Measurements from ENCODE around the gene AIFM3. TPM values are rescaled to one million over a fixed set of nuclear protein-coding genes. Genes with fewer than 3 reads are reported as not detected.
"Not testable (repeated sequence)": the region's sequence is repeated elsewhere in the genome, so short reads cannot be mapped to it uniquely, and the experiment has no call there.

AIFM3 gene, protein sequence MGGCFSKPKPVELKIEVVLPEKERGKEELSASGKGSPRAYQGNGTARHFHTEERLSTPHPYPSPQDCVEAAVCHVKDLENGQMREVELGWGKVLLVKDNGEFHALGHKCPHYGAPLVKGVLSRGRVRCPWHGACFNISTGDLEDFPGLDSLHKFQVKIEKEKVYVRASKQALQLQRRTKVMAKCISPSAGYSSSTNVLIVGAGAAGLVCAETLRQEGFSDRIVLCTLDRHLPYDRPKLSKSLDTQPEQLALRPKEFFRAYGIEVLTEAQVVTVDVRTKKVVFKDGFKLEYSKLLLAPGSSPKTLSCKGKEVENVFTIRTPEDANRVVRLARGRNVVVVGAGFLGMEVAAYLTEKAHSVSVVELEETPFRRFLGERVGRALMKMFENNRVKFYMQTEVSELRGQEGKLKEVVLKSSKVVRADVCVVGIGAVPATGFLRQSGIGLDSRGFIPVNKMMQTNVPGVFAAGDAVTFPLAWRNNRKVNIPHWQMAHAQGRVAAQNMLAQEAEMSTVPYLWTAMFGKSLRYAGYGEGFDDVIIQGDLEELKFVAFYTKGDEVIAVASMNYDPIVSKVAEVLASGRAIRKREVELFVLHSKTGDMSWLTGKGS
- polyA plus RNA-seq (ENCODE audit: insufficient read length): 0.45 TPM

DNA sequence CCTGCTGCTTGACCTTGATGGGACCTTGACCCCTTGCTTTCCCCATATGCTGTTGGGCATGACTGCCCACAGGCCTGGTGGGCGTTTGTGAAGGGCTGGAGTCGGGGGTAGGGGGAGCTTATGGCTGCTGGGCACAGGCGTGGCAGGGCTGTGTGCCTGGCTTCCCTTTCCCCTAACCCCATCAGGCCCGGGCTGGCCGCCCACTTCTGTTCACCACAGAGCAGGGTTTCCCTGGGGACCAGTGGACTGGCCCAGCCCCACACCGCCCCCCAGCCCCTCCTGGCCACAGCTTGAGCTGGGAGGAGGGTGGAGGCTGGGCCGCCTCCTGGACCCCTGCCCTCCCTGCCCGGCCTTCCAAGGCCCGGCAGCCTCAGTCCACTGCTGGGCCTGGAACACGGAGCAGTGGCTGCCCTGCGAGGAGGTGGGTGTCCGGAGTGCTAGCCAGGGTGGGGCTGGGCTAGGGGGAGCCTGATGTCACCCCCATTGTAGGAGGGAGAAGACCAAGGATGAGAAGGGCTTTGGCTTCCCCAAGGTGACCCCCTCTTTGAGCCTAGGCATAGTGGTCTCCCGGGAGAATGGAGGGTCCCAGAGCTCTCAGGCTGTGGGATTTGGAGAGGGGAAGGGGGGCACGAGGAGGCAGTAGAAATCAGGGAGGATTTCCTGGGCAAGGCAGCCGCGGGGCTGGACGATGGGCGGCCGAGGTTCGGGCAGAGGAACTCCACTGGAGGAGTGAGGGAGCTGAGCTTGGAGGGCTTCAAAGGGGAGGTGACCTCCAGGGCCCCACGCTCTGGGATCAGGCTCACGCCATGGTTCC is at the start of gene AIFM3:
AIFM3 (plus strand) TSS at position 373 of the 814 bp plus-strand sequence. CDS start 690 bp downstream, outside the sequence.
- DNase-seq: no peak

DNA sequence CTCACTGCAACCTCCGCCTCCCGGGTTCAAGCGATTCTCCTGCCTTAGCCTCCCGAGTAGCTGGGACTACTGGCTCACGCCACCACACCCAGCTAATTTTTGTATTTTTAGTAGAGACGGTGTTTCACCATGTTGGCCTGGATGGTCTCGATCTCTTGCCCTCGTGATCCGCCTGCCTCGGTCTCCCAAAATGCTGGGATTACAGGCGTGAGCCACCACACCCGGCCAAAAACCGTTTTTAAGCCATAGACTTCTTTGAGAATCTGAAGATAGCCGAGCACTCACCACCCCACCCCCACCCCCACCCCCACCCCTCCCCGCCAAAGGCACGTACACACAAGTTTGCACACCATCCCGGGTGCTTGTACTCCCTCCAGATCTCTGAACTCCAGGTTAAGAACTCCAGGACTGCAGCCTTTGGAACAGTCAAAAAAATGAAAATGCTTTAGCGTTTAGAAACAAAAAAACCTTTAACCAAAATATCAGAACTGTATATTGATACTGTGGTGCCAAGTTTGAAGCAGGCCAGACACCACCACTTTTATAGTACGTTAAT is 48.3 kb upstream of the AIFM3 start:
- DNase-seq: no peak

DNA sequence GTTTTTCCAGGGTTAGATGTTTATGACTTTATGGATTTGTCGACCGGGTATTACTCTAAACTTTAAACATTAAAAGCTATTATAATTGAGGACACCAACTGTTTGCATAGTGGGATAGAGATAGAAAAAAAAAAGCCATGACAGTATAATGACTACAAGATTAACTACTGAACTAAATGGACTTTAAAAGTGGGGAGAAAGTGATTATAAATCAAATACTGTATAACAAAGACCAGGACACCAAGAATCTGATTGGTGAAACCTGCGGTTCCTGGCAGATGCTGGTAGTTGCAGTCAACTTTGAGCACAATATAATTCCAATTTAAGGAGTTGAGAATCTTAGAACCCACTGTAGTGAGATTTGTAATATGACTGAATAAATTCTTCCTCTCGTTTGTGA is 47.3 kb upstream of the AIFM3 start:
- DNase-seq: no peak

DNA sequence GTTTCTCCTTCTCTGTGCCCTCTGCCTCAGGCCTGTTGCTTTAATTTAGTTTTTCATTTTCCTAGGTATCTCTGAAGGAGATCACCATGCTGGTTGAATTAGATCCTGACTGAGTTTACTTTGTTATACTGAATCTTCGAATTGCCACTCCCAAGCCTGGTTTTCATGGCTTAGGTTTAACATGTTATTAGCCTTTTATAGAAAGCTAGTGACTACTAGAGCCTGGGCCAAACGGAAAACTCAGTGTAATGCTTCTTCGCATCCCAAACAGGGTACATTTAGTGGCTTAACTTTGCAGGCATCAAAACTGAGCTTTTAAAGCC is 46.2 kb upstream of the AIFM3 start:
- DNase-seq: no peak

DNA sequence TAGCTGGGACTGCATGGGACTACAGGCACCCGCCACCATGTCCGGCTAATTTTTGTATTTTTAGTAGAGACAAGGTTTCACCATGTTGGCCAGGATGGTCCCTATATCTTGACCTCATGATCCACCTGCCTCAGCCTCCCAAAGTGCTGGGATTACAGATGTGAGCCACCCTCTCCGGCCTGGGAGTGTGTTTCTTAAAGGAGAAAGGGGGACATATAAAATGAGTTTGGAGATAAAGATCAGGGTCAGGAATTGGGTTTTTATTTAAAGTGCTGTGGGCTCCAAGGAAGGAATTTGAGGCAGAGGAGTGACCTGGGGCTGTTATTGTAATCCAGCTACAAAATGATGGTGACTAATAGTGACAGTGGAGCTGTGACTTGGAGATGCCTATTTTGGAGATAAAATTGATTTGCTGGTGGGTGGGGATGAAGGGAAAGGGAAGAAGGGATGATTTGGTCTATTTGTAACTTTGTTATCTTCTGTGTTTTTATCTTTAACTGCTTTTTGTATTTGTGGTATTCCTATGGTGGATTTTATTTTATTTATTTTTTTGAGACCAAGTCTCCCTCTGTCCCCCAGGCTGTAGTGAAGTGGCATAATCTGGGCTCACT is 44.8 kb upstream of the AIFM3 start:
- no peak for DNase-seq

DNA sequence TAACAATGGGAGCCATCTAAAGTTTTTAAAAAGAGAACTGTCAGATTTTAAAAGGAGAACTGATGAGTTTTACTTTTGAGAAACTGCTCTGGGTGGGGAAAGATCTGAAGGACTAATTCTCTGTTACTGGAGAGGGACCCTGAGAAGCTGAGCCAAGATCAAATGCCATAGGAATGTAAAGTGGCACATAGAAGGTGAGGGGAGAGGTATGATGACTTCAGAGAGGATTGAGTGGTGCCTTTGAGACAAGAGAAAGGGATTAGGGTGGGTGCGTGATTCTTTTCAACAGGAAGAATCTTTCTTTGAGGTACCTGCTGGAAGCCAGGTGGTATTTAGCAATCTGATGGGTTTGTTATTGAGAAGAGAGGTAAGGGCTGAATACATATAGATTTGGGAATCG is 40.8 kb upstream of the AIFM3 start:
- no peak for DNase-seq

DNA sequence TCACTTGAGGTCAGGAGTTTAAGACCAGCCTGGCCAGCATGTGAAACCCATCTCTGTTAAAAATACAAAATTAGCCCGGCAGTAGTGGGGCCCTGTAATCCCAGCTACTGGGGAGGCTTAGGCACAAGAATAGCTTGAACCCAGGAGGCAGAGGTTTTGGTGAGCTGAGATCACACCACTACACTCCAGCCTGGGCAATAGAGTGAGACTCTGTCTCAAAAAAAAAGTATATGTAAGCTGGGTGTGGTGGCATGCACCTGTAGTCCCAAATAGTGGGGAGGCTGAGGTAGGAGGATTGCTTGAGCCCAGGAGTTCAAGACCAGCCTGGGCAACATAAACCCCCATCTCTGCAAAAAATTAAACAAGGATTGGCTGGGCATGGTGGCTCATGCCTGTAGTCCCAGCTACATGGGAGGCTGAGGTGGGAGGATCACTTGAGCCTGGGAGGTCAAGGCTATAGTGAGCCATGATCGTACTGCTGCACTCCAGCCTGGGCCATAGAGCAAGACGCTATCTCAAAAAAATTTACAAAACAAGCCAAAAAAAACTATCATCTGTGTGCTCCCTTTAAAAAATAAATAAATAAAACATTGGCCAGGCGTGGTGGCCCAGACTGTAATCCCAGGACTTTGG is 39.0 kb upstream of the AIFM3 start:
- no peak for DNase-seq

DNA sequence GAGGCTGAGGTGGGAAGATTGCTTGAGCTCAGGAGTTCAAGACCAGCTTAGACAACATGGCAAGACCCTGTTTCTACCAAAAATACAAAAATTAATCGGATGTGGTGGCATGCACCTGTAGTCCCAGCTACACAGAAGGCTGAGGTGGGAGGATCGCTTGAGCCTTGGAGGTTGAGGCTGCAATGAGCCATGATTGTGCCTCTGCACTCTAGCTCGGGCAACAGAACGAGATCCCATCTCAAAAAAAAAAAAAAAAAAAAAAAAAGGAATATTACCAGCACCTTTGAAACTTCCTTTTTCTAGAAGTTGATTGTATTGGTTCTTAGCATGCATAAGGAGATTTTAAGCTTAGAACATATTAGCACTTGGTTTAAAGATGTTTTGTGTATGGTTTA is 38.5 kb upstream of the AIFM3 start:
- DNase-seq: no peak

DNA sequence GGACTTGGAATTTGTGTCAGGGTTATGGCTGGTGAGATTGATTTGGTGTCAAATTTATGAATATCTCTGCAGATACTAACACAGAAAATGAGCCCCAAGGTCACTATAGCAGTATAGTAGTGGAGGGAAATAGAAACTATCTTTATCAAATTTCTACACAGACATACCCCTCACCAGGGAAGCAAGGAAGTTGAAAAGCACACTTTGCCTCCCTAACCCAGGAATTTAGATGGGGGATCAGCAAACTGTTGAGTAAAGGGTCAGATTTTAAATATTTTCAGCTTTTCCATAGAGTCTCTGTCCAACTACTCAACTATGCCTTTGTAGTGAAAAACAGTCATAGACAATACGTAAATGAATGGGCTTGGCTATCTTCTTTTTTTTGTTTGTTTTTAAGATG is 37.1 kb upstream of the AIFM3 start:
- DNase-seq: no peak

DNA sequence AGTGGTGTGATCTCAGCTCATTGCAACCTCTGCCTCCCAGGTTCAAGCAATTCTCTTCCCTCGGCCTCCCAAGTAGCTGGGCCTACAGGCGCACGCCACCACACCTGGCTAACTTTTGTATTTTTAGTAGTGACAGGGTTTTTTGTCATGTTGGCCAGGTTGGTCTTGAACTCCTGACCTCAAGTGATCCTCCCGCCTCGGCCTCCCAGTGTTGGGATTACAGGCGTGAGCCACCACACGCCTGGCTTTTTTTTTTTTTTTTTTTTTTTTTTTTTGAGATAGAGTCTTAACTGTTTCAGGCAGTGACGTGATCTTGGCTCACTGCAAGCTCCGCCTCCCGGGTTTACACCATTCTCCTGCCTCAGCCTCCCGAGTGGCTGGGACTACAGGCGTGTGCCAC is 36.6 kb upstream of the AIFM3 start:
- DNase-seq: not testable (repeated sequence)

DNA sequence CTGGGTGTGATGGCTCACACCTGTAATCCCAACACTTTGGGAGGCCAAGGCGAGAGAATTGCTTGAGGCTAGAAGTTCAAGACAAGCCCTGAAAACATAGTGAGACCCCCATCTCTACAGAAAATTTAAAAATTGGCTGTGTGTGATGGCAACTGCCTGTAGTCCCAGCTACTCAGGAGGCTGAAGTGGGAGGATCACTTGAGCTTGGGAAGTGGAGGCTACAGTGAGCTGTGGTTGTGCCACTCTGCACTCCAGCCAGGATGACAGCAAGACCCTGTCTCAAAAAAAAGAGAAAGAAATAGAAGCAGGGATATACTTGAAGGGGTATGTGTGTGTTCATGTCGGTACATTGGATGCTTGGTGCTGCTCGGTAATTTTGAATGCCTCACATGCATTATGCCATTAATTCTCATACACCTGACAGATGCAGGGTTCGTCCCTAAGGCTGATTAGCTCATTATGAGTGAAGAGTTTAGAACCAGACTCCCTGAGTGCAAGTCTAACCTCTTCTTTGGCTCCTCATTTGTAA is 35.9 kb upstream of the AIFM3 start:
- no peak for DNase-seq

DNA sequence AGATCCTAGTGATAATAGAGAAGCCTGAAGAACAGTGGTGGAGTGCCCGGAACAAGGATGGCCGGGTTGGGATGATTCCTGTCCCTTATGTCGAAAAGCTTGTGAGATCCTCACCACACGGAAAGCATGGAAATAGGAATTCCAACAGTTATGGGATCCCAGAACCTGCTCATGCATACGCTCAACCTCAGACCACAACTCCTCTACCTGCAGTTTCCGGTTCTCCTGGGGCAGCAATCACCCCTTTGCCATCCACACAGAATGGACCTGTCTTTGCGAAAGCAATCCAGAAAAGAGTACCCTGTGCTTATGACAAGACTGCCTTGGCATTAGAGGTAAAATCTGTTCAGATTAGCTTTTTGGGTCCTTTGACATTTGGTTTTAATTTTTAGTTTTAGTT is 33.1 kb upstream of the AIFM3 start:
- no peak for DNase-seq

DNA sequence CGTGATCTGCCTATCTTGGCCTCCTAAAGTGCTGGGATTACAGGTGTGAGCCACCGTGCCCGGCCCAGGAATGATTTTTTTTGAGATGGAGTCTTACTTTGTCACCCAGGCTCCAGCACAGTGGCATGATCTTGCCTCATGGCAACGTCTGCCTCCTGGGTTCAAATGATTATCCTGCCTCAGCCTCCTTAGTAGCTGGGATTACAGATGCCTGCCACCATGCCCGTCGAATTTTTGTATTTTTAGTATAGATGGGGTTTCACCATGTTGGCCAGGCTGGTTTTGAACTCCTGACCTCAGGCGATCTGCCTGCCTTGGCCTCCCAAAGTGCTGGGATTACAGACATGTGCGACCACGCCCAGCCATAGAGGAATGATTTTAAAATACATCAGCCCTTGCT is 32.0 kb upstream of the AIFM3 start:
- not testable (repeated sequence) for DNase-seq

DNA sequence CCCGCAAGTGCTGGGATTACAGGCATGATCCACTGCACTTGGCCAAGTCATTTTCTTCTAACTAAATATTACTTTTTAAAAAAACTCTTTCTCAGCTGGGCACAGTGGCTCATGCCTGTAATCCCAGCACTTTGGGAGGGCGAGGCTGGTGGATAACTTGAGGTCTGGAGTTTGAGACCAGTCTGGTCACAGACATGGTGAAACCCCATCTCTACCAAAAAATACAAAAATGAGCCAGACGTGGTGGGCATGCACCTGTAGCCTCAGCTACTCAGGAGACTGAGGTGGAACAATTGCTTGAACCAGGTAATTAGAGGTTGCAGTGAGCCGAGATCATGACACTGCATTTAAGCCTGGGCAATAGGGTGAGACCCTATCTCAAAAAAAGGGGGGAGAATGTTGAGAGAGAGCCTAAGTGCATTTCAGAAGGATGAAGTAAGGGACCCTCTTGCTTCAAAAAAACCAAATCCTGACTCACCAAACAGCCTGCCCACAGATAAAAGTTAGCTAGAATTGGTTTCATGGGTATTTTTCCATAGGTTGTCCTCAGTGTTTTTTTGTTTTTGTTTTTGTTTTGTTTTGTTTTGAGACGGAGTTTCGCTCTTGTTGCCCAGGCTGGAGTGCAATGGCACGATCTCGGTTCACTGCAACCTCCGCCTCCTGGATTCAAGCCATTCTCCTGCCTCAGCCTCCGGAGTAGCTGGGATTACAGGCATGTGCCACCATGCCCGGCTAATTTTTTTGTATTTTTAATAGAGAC is 31.1 kb upstream of the AIFM3 start:
- not testable (repeated sequence) for DNase-seq

DNA sequence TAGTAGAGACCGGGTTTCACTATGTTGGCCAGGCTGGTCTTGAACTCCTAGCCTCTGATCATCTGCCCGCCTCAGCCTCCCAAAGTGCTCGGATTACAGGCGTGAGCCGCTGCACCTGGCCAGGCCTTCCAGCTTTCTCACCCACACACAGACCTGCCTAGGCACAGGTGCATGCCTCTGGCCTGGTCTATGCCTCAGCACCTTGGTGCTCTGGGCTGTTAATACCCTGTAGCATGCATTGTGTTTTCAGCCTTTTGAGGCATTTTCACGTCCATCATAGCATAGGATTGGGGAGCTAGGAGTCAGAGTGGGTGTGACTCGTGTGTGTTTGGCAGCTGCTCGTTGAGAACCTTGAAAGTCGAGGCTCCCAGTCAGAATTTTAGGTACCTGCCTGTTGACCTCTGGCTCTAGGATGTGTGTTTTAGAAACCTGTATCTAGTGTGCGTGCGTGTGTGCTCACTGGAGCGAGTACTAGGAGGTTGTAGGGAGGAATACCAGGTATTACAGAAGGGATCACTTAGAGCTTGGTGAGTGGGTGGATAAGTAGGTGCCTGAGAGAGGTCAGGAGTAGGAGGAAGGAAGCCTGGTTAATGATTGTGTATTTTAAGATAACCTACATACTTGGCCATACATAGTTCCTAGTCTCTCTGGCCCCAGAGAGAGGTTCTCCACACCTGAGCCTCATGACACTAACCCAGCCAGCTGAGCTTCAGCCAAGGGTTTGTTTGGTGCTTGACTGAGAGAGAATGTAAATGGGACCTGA is 29.8 kb upstream of the AIFM3 start:
- DNase-seq: no peak

DNA sequence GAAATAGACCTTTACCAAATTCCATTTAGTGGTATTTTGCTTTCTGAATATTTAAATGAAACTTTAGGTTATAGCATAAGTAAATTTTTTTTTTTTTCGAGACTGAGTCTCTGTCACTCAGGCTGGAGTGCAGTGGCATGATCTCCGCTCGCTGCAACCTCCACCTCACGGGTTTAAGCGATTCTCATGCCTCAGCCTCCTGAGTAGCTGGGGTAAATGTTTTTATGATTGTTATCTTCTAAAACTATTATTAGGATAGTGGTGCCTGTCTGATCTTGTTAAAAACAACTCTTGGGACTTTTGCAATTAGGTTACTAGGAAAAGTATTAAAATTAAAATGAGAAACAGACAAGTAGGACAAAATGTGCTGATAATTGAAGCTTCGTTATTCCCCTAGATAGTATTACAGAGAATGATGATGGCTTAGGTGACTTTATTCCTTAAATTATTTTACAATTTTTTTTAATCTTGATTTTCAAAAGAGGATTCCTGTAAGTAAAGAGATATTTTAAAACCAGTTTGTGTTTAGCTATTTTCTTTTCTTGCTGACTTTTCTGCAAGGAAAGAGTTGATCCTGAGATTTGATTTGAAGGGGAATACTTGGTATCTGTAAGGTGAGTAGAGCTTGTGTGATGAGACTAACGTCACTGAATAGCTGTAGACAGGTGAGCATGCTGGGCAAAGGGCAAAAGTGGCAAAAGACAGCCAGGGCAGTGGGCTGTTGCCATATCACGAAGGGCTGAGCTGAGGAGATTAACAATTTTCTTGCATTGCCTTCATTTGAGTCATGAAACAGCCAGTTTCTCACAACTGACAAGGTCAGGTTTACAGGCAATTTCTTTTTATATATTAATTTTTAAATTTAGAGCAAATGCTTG is 29.0 kb upstream of the AIFM3 start:
- no peak for DNase-seq

DNA sequence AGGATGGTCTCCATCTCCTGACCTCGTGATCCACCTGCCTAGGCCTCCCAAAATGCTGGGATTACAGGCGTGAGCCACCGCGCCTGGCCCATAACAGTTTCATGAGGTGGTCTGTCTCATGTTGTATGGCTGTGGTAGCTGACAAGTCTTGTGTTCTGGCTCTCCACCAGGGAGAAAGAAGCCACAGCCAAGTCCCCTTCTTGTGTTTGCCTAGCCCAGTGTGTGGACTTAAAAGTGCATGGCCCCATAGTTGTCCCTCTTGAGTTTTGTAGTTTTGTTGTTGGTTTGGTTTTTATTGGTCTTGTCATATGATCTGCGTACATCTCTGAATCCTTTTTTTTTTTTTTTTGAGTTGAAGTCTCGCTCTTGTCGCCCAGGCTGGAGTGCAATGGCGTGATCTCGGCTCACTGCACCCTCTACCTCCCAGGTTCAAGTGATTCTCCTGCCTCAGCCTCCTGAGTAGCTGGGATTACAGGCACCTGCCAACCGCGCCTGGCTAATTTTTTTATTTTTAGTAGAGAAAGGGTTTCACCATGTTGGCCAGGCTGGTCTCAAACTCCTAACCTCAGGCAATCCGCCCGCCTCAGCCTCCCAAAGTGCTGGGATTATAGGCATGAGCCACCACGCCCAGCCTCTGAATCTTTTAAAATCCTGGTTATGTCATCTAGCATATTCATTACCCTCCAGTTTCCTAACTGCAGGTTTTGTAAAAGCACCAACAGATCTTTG is 27.4 kb upstream of the AIFM3 start:
- not testable (repeated sequence) for DNase-seq

DNA sequence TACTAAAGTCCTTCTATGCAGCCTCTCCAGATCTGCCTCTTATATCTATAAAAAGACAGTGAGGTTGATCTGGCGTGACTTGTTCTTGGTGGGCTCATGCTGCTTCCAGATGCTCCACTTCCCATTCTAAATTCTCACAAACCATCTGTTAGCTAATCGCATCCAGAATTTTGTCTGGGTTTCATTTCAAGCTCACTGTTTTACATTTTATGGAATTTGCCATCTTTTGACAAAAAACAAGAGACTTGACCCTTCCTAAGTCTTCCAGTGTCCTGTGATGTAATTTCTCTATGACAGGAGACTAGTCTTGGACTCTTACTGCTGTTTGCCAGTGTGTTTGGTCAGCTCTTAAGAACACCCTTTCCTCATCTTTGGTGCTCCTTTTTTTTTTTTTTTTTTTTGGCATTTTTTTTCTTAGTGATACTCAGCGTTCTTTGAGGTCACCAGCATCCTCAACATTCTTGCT is 26.8 kb upstream of the AIFM3 start:
- DNase-seq: no peak
